Measurements from ENCODE around the gene GUCA1A.
"Not testable (repeated sequence)": the region's sequence is repeated elsewhere in the genome, so short reads cannot be mapped to it uniquely, and the experiment has no call there.

GUCA1A gene

GRCh38 chr6:42177514-42178364, 4.6 kb downstream of the GUCA1A start:
- no peak for DNase-seq
- TF ChIP-seq GATA1 (IDR thresholded peaks at IDR 0.05; ENCODE audit: low read depth, low read length): no peak
- TF ChIP-seq POLR2A (IDR thresholded peaks at IDR 0.05; ENCODE audit: low read length): no peak

- no peak for TF ChIP-seq GATA1 (IDR thresholded peaks at IDR 0.05; ENCODE audit: low read depth, low read length)
- TF ChIP-seq POLR2A (IDR thresholded peaks at IDR 0.05; ENCODE audit: low read length): no peak
- no peak for DNase-seq
Measured at GRCh38 chr6:42179261-42179944, 6.2 kb downstream of the GUCA1A start.

- no peak for DNase-seq
- no peak for TF ChIP-seq GATA1 (IDR thresholded peaks at IDR 0.05; ENCODE audit: low read depth, low read length)
- no peak for TF ChIP-seq POLR2A (IDR thresholded peaks at IDR 0.05; ENCODE audit: low read length)
Measured at GRCh38 chr6:42179945-42180313, 6.8 kb downstream of the GUCA1A start.

GRCh38 chr6:42182101-42182500, 8.9 kb downstream of the GUCA1A start:
- DNase-seq: no peak
- no peak for TF ChIP-seq GATA1 (IDR thresholded peaks at IDR 0.05; ENCODE audit: low read depth, low read length)
- no peak for TF ChIP-seq POLR2A (IDR thresholded peaks at IDR 0.05; ENCODE audit: low read length)

GRCh38 chr6:42184475-42184874, 11.3 kb downstream of the GUCA1A start:
- TF ChIP-seq GATA1 (IDR thresholded peaks at IDR 0.05; ENCODE audit: low read depth, low read length) (no peak), POLR2A (IDR thresholded peaks at IDR 0.05; ENCODE audit: low read length) (no peak)
- no peak for DNase-seq

- no peak for DNase-seq
- no peak for TF ChIP-seq POLR2A (IDR thresholded peaks at IDR 0.05; ENCODE audit: low read length)
- no peak for TF ChIP-seq GATA1 (IDR thresholded peaks at IDR 0.05; ENCODE audit: low read depth, low read length)
Measured at GRCh38 chr6:42185597-42185996, 12.4 kb downstream of the GUCA1A start.

GRCh38 chr6:42188406-42188805, 15.2 kb downstream of the GUCA1A start:
- DNase-seq: no peak
- no peak for TF ChIP-seq GATA1 (IDR thresholded peaks at IDR 0.05; ENCODE audit: low read depth, low read length)
- no peak for TF ChIP-seq POLR2A (IDR thresholded peaks at IDR 0.05; ENCODE audit: low read length)

- TF ChIP-seq GATA1 (IDR thresholded peaks at IDR 0.05; ENCODE audit: low read depth, low read length): no peak
- no peak for TF ChIP-seq POLR2A (IDR thresholded peaks at IDR 0.05; ENCODE audit: low read length)
- no peak for DNase-seq
Measured at GRCh38 chr6:42190554-42191183, 17.5 kb downstream of the GUCA1A start.

GRCh38 chr6:42192385-42192784, 19.2 kb downstream of the GUCA1A start:
- DNase-seq: not testable (repeated sequence)

- DNase-seq: no peak
- TF ChIP-seq GATA1 (IDR thresholded peaks at IDR 0.05; ENCODE audit: low read depth, low read length) (no peak), POLR2A (IDR thresholded peaks at IDR 0.05; ENCODE audit: low read length) (no peak)
Measured at GRCh38 chr6:42193491-42193894, 20.3 kb downstream of the GUCA1A start.

- TF ChIP-seq POLR2A (IDR thresholded peaks at IDR 0.05; ENCODE audit: low read length): no peak
- TF ChIP-seq GATA1 (IDR thresholded peaks at IDR 0.05; ENCODE audit: low read depth, low read length): no peak
- DNase-seq: no peak
Measured at GRCh38 chr6:42194056-42194455, 20.9 kb downstream of the GUCA1A start.

- no peak for TF ChIP-seq POLR2A (IDR thresholded peaks at IDR 0.05; ENCODE audit: low read length)
- TF ChIP-seq GATA1 (IDR thresholded peaks at IDR 0.05; ENCODE audit: low read depth, low read length): no peak
- peak; percentile 19 to 21 for DNase-seq
Measured at GRCh38 chr6:42195415-42195814, 22.3 kb downstream of the GUCA1A start.

- DNase-seq: peak; percentile 82 to 95
- TF ChIP-seq GATA1 (IDR thresholded peaks at IDR 0.05; ENCODE audit: low read depth, low read length) (no peak), POLR2A (IDR thresholded peaks at IDR 0.05; ENCODE audit: low read length) (peak; percentile 49)
Measured at GRCh38 chr6:42197555-42198362, 24.6 kb downstream of the GUCA1A start.
